ENCODE data around the gene CRYBG1.

The CRYBG1 gene

GRCh38 chr6:106473812-106474211, 113.3 kb downstream of the CRYBG1 start:
- no peak for TF ChIP-seq CTCF (IDR thresholded peaks at IDR 0.05; ENCODE audit: extremely low read depth, missing control alignments)
- DNase-seq (ENCODE audit: low spot score), result no peak

GRCh38 chr6:106474466-106474865, 113.9 kb downstream of the CRYBG1 start:
- no peak for DNase-seq (ENCODE audit: low spot score)
- no peak for TF ChIP-seq CTCF (IDR thresholded peaks at IDR 0.05; ENCODE audit: extremely low read depth, missing control alignments)

- no peak for DNase-seq (ENCODE audit: low spot score)
Observed at GRCh38 chr6:106475284-106475683, 114.8 kb downstream of the CRYBG1 start.

DNA sequence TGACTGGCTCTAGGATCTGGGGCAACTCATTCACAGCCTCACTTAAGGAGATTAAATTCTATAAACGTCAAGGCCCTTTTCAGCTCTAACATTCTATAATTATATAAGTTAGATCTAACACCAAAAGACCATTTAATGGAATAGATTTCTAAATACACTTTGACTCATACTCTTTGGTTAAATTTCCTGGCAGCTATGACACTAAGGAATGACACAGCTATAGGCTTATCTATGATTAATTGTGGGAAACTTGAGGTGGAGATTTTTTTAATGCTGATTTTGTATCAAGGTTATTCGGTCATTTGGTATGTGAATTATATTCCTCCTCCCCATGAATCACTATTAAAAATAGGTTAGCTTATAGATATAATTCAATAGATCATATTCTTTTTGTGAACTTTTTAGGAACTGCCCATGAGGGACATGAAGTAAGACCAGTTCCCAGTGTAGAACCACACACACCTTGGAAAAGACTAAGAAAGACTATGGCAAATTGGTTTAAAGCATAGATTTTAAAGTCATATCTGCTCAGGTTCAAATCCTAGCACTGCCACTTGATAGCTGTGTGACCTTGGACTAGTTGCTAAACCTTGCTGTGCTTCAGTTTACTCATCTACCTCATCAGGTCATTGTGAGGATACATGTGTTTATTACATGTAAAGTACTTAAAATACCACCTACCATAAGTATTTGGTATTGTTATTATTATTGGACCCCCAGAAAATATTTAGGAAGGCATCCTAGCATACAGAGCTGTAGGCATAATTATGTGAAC, 116.0 kb downstream of the CRYBG1 start:
- DNase-seq (ENCODE audit: low spot score), result no peak
- TF ChIP-seq CTCF (IDR thresholded peaks at IDR 0.05; ENCODE audit: extremely low read depth, missing control alignments), result no peak

More at GRCh38 chr6:106475284-106475683, 114.8 kb downstream of the CRYBG1 start:
- TF ChIP-seq CTCF (IDR thresholded peaks at IDR 0.05; ENCODE audit: extremely low read depth, missing control alignments), result no peak

DNA sequence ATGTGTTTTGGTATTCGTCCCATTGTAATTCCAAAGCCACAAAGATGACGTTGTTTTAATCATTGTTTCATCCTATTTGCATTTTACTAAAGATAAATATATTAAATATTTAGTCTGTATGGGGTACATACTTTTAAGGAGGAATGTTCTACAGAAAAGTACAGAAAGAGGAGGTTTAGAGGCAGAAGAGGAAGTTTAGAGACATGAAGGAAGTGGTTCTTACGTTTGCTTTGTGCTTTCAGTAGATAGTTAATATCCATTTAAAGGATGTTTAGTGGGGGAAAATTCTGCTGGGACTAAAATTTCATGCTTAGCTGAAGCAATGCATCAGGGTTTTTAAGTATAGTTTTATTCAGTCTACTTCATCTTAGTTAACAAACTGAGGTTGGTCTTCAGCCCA, 116.6 kb downstream of the CRYBG1 start:
- no peak for DNase-seq (ENCODE audit: low spot score)
- no peak for TF ChIP-seq CTCF (IDR thresholded peaks at IDR 0.05; ENCODE audit: extremely low read depth, missing control alignments)

DNA sequence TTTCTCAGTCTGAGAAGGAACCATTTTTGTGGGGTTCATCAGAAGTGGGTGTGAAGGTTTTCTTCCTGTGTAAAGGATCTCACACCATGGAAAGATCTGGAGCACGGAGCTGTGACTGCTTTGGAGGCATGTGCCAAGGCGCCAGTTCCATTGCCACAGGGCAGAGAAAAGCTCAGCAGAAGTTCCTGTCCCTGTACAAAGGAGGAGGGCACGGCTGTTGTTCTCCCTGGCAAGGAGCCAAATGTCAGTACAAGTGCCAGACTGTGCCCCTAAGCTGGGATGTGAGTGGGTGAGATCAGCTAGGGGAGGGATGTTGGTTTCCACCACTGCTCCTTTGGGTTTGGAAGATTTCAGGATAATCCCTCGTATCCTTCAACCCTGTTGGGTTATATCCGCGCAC, 117.3 kb downstream of the CRYBG1 start:
- no peak for TF ChIP-seq CTCF (IDR thresholded peaks at IDR 0.05; ENCODE audit: extremely low read depth, missing control alignments)
- DNase-seq (ENCODE audit: low spot score), result no peak

DNA sequence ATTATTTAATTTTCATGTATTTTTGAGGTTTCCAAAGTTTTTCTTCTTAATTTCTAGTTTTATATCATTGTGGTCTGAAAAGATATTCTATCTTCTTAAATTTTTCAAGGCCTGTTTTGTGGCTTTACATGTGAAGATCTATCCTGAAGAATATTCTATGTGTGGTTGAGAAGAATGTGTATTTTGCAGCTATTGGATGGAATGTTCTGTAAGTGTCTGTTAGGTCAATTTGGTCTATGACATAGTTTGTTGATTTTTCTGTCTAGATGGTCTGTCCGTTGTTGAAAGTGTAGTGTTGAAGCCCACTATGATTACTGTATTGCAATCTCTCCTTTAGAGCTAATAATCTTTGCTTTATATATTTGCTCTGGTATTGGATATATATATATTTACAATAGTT, 125.7 kb downstream of the CRYBG1 start:
- TF ChIP-seq CTCF (IDR thresholded peaks at IDR 0.05; ENCODE audit: extremely low read depth, missing control alignments), result no peak
- DNase-seq (ENCODE audit: low spot score), result no peak

Measured in GM20000 (cell line).